IMR-90 (cell line): ENCODE measurements around the gene BTG2. TPM values are rescaled to one million over a fixed set of nuclear protein-coding genes. Genes with fewer than 3 reads are reported as not detected.

ENCODE experiments used
- ATAC-seq: fragments of 200-7000 bp; cut with Tn5 transposase; 2 replicates; pipeline ENCODE4 v1.9.1; 2020; ENCODE audit warnings: low read depth, mild to moderate bottlenecking, moderate library complexity
- BruUV-seq: library from RNA; stranded (reverse); fragments of 400-500 nt; replicated peaks from 2 replicates; lab custom pipeline; 2021; lab: Mats Ljungman, UMichigan
- CTCF ChIA-PET: fragments of 300-600 bp; formaldehyde crosslinking; extraction: SDS; loops from one replicate; lab custom pipeline; 2021; ENCODE audit warnings: antibody characterized with exemption; lab: Yijun Ruan, JAX
- POLR2A ChIA-PET: fragments of 300-600 bp; sonication (Branson Sonifier 250); formaldehyde crosslinking; loops from one replicate; lab custom pipeline; 2022; ENCODE audit warnings: antibody characterized with exemption; ENCODE audit not compliant: unreplicated experiment; lab: Charles Lee
- DNase-seq: peaks from one replicate; pipeline ENCODE4 v3.0.0; 2013
- H2AFZ ChIP-seq: replicated peaks from 2 replicates; pipeline ENCODE3; 2013; ENCODE audit warnings: low read length, mild to moderate bottlenecking; ENCODE audit not compliant: poor library complexity
- H2AK5ac ChIP-seq: 2 replicates; pipeline ENCODE4 v1.6.1; 2013; ENCODE audit warnings: low read depth, low read length, inconsistent platforms
- H2AK9ac ChIP-seq: replicated peaks from 2 replicates; pipeline ENCODE3; 2013; ENCODE audit warnings: mild to moderate bottlenecking, low read depth, low read length, moderate library complexity; ENCODE audit not compliant: poor library complexity
- H2BK120ac ChIP-seq: 2 replicates; pipeline ENCODE4 v1.6.1; 2013; ENCODE audit warnings: low read depth, low read length, inconsistent platforms
- H2BK15ac ChIP-seq: 3 replicates; pipeline ENCODE4 v1.6.1; 2013; ENCODE audit warnings: low read depth, low read length, inconsistent platforms
- H2BK20ac ChIP-seq: 2 replicates; pipeline ENCODE4 v1.6.1; 2013; ENCODE audit warnings: low read depth, mild to moderate bottlenecking, inconsistent platforms, low read length, moderate library complexity
- H2BK5ac ChIP-seq: 2 replicates; pipeline ENCODE4 v1.6.1; 2013; ENCODE audit warnings: mild to moderate bottlenecking, low read depth, low read length, inconsistent platforms; ENCODE audit not compliant: poor library complexity, severe bottlenecking
- H3K14ac ChIP-seq: replicated peaks from 2 replicates; pipeline ENCODE4 v1.6.1; 2013; ENCODE audit warnings: low read depth, low read length, inconsistent platforms
- H3K18ac ChIP-seq: 2 replicates; pipeline ENCODE4 v1.6.1; 2013; ENCODE audit warnings: low read depth, low read length, control low read depth
- H3K23ac ChIP-seq: 2 replicates; pipeline ENCODE4 v1.6.1; 2013; ENCODE audit warnings: low read depth, low read length, inconsistent platforms
- H3K27ac ChIP-seq: 2 replicates; pipeline ENCODE4 v1.5.1; 2013; ENCODE audit warnings: mild to moderate bottlenecking, control low read depth, low read length; ENCODE audit not compliant: insufficient read depth
- H3K27me3 ChIP-seq: 2 replicates; pipeline ENCODE4 v1.6.1; 2013; ENCODE audit warnings: low read length; ENCODE audit not compliant: control insufficient read depth, insufficient read depth
- H3K36me3 ChIP-seq: 2 replicates; pipeline ENCODE4 v1.6.1; 2013; ENCODE audit warnings: low read length, mixed read lengths; ENCODE audit not compliant: control insufficient read depth, insufficient read depth
- H3K4ac ChIP-seq: 2 replicates; pipeline ENCODE4 v1.6.1; 2013; ENCODE audit warnings: low read depth, low read length, inconsistent platforms
- H3K4me1 ChIP-seq: 2 replicates; pipeline ENCODE4 v1.6.1; 2013; ENCODE audit warnings: low read length, mixed read lengths; ENCODE audit not compliant: control insufficient read depth, insufficient read depth
- H3K4me2 ChIP-seq: 2 replicates; pipeline ENCODE4 v1.6.1; 2013; ENCODE audit warnings: low read depth, mild to moderate bottlenecking, control low read depth, low read length, moderate library complexity
- H3K4me3 ChIP-seq: 2 replicates; pipeline ENCODE4 v1.5.1; 2013; ENCODE audit warnings: low read depth, mild to moderate bottlenecking, control low read depth, low read length, moderate library complexity; ENCODE audit not compliant: insufficient read depth
- H3K56ac ChIP-seq: 2 replicates; pipeline ENCODE4 v1.6.1; 2013; ENCODE audit warnings: low read length, inconsistent platforms; ENCODE audit not compliant: insufficient read depth; ENCODE audit errors: extremely low read depth
- H3K79me1 ChIP-seq, 2 experiments: 2 replicates each; pipeline ENCODE4 v1.6.1; 2013; ENCODE audit warnings: low read length in 2 of 2, inconsistent platforms in 1 of 2, low read depth in 1 of 2
- H3K9ac ChIP-seq: 2 replicates; pipeline ENCODE4 v1.6.1; 2013; ENCODE audit warnings: low read depth, low read length, control low read depth
- H3K9me1 ChIP-seq: 2 replicates; pipeline ENCODE4 v1.6.1; 2013; ENCODE audit warnings: low read length, inconsistent platforms; ENCODE audit not compliant: insufficient read depth
- H3K9me3 ChIP-seq: 2 replicates; pipeline ENCODE4 v1.6.1; 2013; ENCODE audit warnings: low read length; ENCODE audit not compliant: control insufficient read depth, insufficient read depth
- H4K20me1 ChIP-seq: 2 replicates; pipeline ENCODE4 v1.6.1; 2013; ENCODE audit warnings: low read length, inconsistent platforms; ENCODE audit not compliant: insufficient read depth
- H4K5ac ChIP-seq: 2 replicates; pipeline ENCODE4 v1.6.1; 2013; ENCODE audit warnings: mild to moderate bottlenecking, low read depth, low read length, control low read depth
- H4K8ac ChIP-seq, 2 experiments: 2 replicates each; pipeline ENCODE4 v1.6.1; 2013; ENCODE audit warnings: low read depth in 2 of 2, low read length in 2 of 2, control low read depth in 1 of 2, inconsistent platforms in 1 of 2
- H4K91ac ChIP-seq: 2 replicates; pipeline ENCODE4 v1.6.1; 2013; ENCODE audit warnings: low read depth, low read length, inconsistent platforms; ENCODE audit not compliant: insufficient read depth
- RAD21 ChIP-seq: IDR thresholded peaks from 2 replicates; pipeline ENCODE4 v1.6.1; 2012; ENCODE audit warnings: low read length, improper control_type of control experiment
- RCOR1 ChIP-seq: IDR thresholded peaks from 2 replicates; pipeline ENCODE4 v1.6.1; 2012; ENCODE audit warnings: mild to moderate bottlenecking, low read length, improper control_type of control experiment; ENCODE audit not compliant: insufficient replicate concordance
- SMC3 ChIP-seq: fragments of 150-350 bp; IDR thresholded peaks from 2 replicates; pipeline ENCODE4 v1.6.1; 2016; ENCODE audit warnings: low read depth, mild to moderate bottlenecking, antibody characterized with exemption, low read length, moderate library complexity
- WGBS, 2 experiments: methylation state at CpG; one replicate each; pipeline versions ENCODE4 v1.1.5 to v1.1.7; 2013; ENCODE audit warnings: missing lambda C conversion rate in 2 of 2; ENCODE audit not compliant: insufficient read length in 1 of 2; ENCODE audit errors: extremely low coverage in 2 of 2; 5-methylcytosine and 5-hydroxymethylcytosine counted together
- dilution Hi-C: fragments of 300-500 bp; cut with HindIII; formaldehyde crosslinking; loops from one replicate; pipeline ENCODE4 v1.14.3; 2018; ENCODE audit warnings: low sequenced_read_pairs; ENCODE audit not compliant: unreplicated experiment
- in situ Hi-C: fragments of 300-500 bp; cut with MboI; formaldehyde crosslinking; loops from 3 replicates; pipeline ENCODE4 v1.14.3; 2019; ENCODE audit warnings: low sequenced_read_pairs, inconsistent platforms, mixed read lengths
- intact Hi-C: fragments of 100-400 bp; cut with micrococcal nuclease; formaldehyde crosslinking; loops from 2 replicates; pipeline ENCODE4 v1.10.0; 2022
- polyA plus RNA-seq, 3 experiments: library from polyadenylated mRNA; depleted of rRNA; stranded (reverse); fragments of >200 nt; gene quantifications; 2 replicates each; pipeline ENCODE4 v1.2.3, GENCODE V29; 2012; ENCODE audit warnings: low replicate concordance in 1 of 3
- total RNA-seq: library from RNA; depleted of rRNA; stranded (reverse); fragments of >200 nt; gene quantifications from 2 replicates; pipeline ENCODE4 v1.2.3, GENCODE V29; 2012
- TF ChIP-seq, protein P1 (sequence below): conservative IDR thresholded peaks from 2 replicates; pipeline ENCODE4 v1.5.1; 2012; ENCODE audit warnings: mild to moderate bottlenecking, low read depth, low read length, improper control_type of control experiment

BTG2 gene
- total and polyA plus RNA-seq, 2 of the 4 experiments (the other 2 are of a cell fraction) = 8.4 to 18.8 TPM

GRCh38 chr1:203342192-203342940 is 37.0 kb downstream of the BTG2 start:
- no peak overlapping the region for H3K4me2 ChIP-seq
- no peak overlapping the region for H3K23ac ChIP-seq
- peak; percentile 85 for ATAC-seq
- H3K4ac ChIP-seq = 0 out of 2 replicates have a peak overlapping the region, but pooled peaks have one; percentile 11
- H3K27ac ChIP-seq = no peak overlapping the region
- H2AK9ac ChIP-seq = peak overlapping the region; percentile 33
- dilution Hi-C loops = no loop called here
- H3K4me3 ChIP-seq = no peak overlapping the region
- no peaks in the 10 kb centered on the region for H3K9me1 ChIP-seq
- no peaks in the 10 kb centered on the region for H4K20me1 ChIP-seq
- H3K56ac ChIP-seq = no peak overlapping the region
- H2BK20ac ChIP-seq = no peak overlapping the region
- CTCF ChIA-PET = interaction anchor here (0.5 to 4.0 kb wide), 14 partner anchors 9 to 347 kb away, joined by 3 to 39 read pairs (median 4); partner anchors contain the start of genes FMOD and OPTC
- peak overlapping the region; percentile 1; the same call in 1 of the 2 replicates for H2BK120ac ChIP-seq
- in situ Hi-C loops = loop anchor here (5.0 to 10.0 kb wide), 3 partner anchors 100 to 362 kb away; no protein-coding TSS in a partner anchor
- H2BK5ac ChIP-seq = no peak overlapping the region
- H4K91ac ChIP-seq = no peak overlapping the region
- H2AFZ ChIP-seq = no peak overlapping the region
- H4K5ac ChIP-seq = no peak overlapping the region
- H4K8ac ChIP-seq = no peak overlapping the region
- H2AK5ac ChIP-seq = peak overlapping the region; percentile 57; the same call in 1 of the 2 replicates
- peaks cover 46% of the 10 kb centered on the region for H3K27me3 ChIP-seq
- peak; percentile 34 for TF ChIP-seq SMC3
- TF ChIP-seq RAD21 = peak; percentile 62
- TF ChIP-seq, protein P1, sequence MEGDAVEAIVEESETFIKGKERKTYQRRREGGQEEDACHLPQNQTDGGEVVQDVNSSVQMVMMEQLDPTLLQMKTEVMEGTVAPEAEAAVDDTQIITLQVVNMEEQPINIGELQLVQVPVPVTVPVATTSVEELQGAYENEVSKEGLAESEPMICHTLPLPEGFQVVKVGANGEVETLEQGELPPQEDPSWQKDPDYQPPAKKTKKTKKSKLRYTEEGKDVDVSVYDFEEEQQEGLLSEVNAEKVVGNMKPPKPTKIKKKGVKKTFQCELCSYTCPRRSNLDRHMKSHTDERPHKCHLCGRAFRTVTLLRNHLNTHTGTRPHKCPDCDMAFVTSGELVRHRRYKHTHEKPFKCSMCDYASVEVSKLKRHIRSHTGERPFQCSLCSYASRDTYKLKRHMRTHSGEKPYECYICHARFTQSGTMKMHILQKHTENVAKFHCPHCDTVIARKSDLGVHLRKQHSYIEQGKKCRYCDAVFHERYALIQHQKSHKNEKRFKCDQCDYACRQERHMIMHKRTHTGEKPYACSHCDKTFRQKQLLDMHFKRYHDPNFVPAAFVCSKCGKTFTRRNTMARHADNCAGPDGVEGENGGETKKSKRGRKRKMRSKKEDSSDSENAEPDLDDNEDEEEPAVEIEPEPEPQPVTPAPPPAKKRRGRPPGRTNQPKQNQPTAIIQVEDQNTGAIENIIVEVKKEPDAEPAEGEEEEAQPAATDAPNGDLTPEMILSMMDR = peak; percentile 72
- TF ChIP-seq RCOR1 = no peak
- H3K9me3 ChIP-seq = no peaks in the 10 kb centered on the region
- intact Hi-C loops = no loop called here
- no peak overlapping the region for H3K9ac ChIP-seq
- BruUV-seq = no TSS peak
- H3K18ac ChIP-seq = no peak overlapping the region
- no peaks in the 10 kb centered on the region for H3K36me3 ChIP-seq
- no peaks in the 10 kb centered on the region for H3K79me1 ChIP-seq
- POLR2A ChIA-PET = interaction anchor here (0.6 kb wide), 1 partner anchor 12 kb away, joined by 4 read pairs; no protein-coding TSS in a partner anchor
- WGBS, 2 experiments = 72% methylated on average over 12 of the region's 23 CpGs; no CpG with 5 or more reads in 1 of the 2 experiments
- H3K4me1 ChIP-seq = no peaks in the 10 kb centered on the region; the same call in 1 of the 2 replicates
- peak; percentile 38 for DNase-seq
- H2BK15ac ChIP-seq = no peak overlapping the region
- H3K14ac ChIP-seq = no peak overlapping the region
